Body of pancreas (tissue), 4 donors: ENCODE data around the gene NPC2.

Experiments
- CTCF ChIP-seq, 7 experiments: fragments of 450-650 bp in 4 of 7; fragments of 200-600 bp in 3 of 7; sonication (generic) in 3 of 7; IDR thresholded peaks; one replicate each; pipeline ENCODE4 v1.5.1; 2016 to 2019; ENCODE audit warnings: antibody characterized with exemption in 7 of 7
- POLR2A ChIP-seq, 3 donors: fragments of 450-650 bp; IDR thresholded peaks; one replicate each; pipeline ENCODE4 v1.6.1; 2016; ENCODE audit warnings: antibody characterized with exemption in 3 of 3, mild to moderate bottlenecking in 2 of 3

- TF ChIP-seq CTCF (IDR thresholded peaks at IDR 0.05) (peak in 5 of 7 experiments; percentile 26 to 41 (median 35)), POLR2A (IDR thresholded peaks at IDR 0.05) (no peak)
These were observed 33.7 kb downstream of the NPC2 start for GRCh38 chr14:74459289-74459946.
